ENCODE data around the gene GRIN3B.

GRIN3B gene

GRCh38 chr19:1041835-1042685, 41.8 kb downstream of the GRIN3B start:
- DNase-seq (ENCODE audit: low read depth) = no peak

GRCh38 chr19:1042689-1043511, 42.7 kb downstream of the GRIN3B start:
- DNase-seq (ENCODE audit: low read depth) = no peak

GRCh38 chr19:1045247-1045603, 45.0 kb downstream of the GRIN3B start:
- no peak for DNase-seq (ENCODE audit: low read depth)

- no peak for DNase-seq (ENCODE audit: low read depth)
Measured at GRCh38 chr19:1046117-1046626, 46.0 kb downstream of the GRIN3B start.

GRCh38 chr19:1046836-1047695, 46.8 kb downstream of the GRIN3B start:
- DNase-seq (ENCODE audit: low read depth) = no peak

- DNase-seq (ENCODE audit: low read depth) = no peak
Measured at GRCh38 chr19:1047696-1048147, 47.5 kb downstream of the GRIN3B start.

GRCh38 chr19:1049106-1049505, 48.9 kb downstream of the GRIN3B start:
- DNase-seq (ENCODE audit: low read depth) = no peak

- no peak for DNase-seq (ENCODE audit: low read depth)
Measured at GRCh38 chr19:1049800-1050199, 49.6 kb downstream of the GRIN3B start.

GRCh38 chr19:1050989-1051788, 51.0 kb downstream of the GRIN3B start:
- DNase-seq (ENCODE audit: low read depth) = no peak

- DNase-seq (ENCODE audit: low read depth) = no peak
Measured at GRCh38 chr19:1051791-1052190, 51.6 kb downstream of the GRIN3B start.

- DNase-seq (ENCODE audit: low read depth) = no peak
Measured at GRCh38 chr19:1052349-1052975, 52.2 kb downstream of the GRIN3B start.

GRCh38 chr19:1053176-1054101, 53.2 kb downstream of the GRIN3B start:
- DNase-seq (ENCODE audit: low read depth) = no peak

- no peak for DNase-seq (ENCODE audit: low read depth)
Measured at GRCh38 chr19:1054102-1055027, 54.1 kb downstream of the GRIN3B start.

- DNase-seq (ENCODE audit: low read depth) = no peak
Measured at GRCh38 chr19:1055028-1055425, 54.8 kb downstream of the GRIN3B start.

GRCh38 chr19:1055886-1056620, 55.8 kb downstream of the GRIN3B start:
- no peak for DNase-seq (ENCODE audit: low read depth)

GRCh38 chr19:1057176-1057855, 57.1 kb downstream of the GRIN3B start:
- no peak for DNase-seq (ENCODE audit: low read depth)

GRCh38 chr19:1058112-1058511, 57.9 kb downstream of the GRIN3B start:
- DNase-seq (ENCODE audit: low read depth) = no peak
